ENCODE data around the gene VMAC.
"Not testable (repeated sequence)": the region's sequence is repeated elsewhere in the genome, so short reads cannot be mapped to it uniquely, and the experiment has no call there.

The VMAC gene

GRCh38 chr19:5904352-5905113 lies at the start of gene VMAC:
VMAC (plus strand) TSS chr19:5904872; CDS start chr19:5904891, 19 bp downstream.
- FAIRE-seq: peak; percentile 99

GRCh38 chr19:5855151-5855550 lies 49.5 kb upstream of the VMAC start:
- FAIRE-seq: not testable (repeated sequence)

GRCh38 chr19:5857203-5858081 lies 47.2 kb upstream of the VMAC start:
- no peak for FAIRE-seq

GRCh38 chr19:5863030-5863665 lies 41.5 kb upstream of the VMAC start:
- FAIRE-seq: no peak

GRCh38 chr19:5864013-5864720 lies 40.5 kb upstream of the VMAC start:
- no peak for FAIRE-seq

GRCh38 chr19:5864725-5865486 lies 39.8 kb upstream of the VMAC start:
- no peak for FAIRE-seq

- FAIRE-seq: no peak
These were observed 38.9 kb upstream of the VMAC start for GRCh38 chr19:5865772-5866171.

GRCh38 chr19:5867201-5868136 lies 37.2 kb upstream of the VMAC start:
- no peak for FAIRE-seq

- FAIRE-seq: no peak
These were observed 33.7 kb upstream of the VMAC start for GRCh38 chr19:5870986-5871394.

- FAIRE-seq: no peak
These were observed 31.0 kb upstream of the VMAC start for GRCh38 chr19:5873617-5874199.

GRCh38 chr19:5874496-5874895 lies 30.2 kb upstream of the VMAC start:
- FAIRE-seq: not testable (repeated sequence)

- no peak for FAIRE-seq
These were observed 27.2 kb upstream of the VMAC start for GRCh38 chr19:5877427-5877826.

GRCh38 chr19:5877882-5878281 lies 26.8 kb upstream of the VMAC start:
- no peak for FAIRE-seq

- no peak for FAIRE-seq
These were observed 24.5 kb upstream of the VMAC start for GRCh38 chr19:5880196-5880595.

GRCh38 chr19:5880604-5881078 lies 24.0 kb upstream of the VMAC start:
- FAIRE-seq: no peak

- no peak for FAIRE-seq
These were observed 23.0 kb upstream of the VMAC start for GRCh38 chr19:5881543-5882299.

GRCh38 chr19:5882421-5882968 lies 22.2 kb upstream of the VMAC start:
- FAIRE-seq: no peak

GRCh38 chr19:5883157-5883873 lies 21.4 kb upstream of the VMAC start:
- FAIRE-seq: not testable (repeated sequence)
